Activated CD8-positive, alpha-beta memory T cell treated with anti-CD3 and anti-CD28 coated beads, Interleukin-2, amount 50 U/mL, for 1 hour (primary cell): ENCODE results near the gene SMCHD1.
"Not testable (repeated sequence)": the region's sequence is repeated elsewhere in the genome, so short reads cannot be mapped to it uniquely, and the experiment has no call there.

Experiments
- DNase-seq: peaks from one replicate; pipeline ENCODE4 v3.0.0-alpha.2; 2020; ENCODE audit errors: extremely low read depth

The SMCHD1 gene

GRCh38 chr18:2716394-2717326 is 61.1 kb downstream of the SMCHD1 start:
- DNase-seq, result no peak

DNA sequence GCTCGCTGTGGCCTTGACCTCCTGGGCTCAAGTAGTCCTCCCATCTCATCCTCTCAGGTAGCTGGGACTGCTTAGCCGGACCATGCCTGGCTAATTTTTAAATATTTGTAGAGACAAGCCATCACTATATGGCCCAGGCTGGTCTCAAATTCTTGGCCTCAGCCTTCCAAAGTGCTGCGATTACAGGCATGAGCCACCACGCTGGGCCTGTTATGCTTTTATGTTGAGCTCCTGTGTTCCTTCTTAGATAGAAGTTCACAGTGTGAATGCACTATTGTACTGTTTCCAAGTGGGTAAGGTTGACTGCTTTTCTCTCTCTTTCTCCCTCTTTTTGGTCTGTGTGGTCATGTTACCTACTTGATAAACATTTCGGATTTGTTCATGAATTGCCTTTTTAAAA is 61.9 kb downstream of the SMCHD1 start:
- no peak for DNase-seq

DNA sequence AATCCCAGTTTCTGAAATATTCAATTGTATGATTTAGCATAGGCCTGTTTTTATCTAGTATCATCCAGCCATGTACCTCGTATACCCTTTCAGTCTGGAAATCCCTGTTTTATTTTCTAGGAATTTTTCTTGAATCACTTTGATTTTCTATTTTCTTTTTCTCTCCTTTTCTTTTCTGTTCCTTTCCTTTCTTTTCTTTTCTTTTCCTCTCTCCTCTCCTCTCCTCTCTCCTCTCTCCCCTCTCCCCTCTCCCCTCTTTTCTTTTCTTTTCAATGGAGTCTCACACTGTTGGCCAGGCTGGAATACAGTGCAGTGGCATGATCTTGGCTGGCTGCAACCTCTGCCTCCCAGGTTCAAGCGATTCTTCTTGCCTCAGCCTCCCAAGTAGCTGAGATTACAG is 63.5 kb downstream of the SMCHD1 start:
- DNase-seq, result no peak

- no peak for DNase-seq
Observed at GRCh38 chr18:2723207-2723606, 67.7 kb downstream of the SMCHD1 start.

DNA sequence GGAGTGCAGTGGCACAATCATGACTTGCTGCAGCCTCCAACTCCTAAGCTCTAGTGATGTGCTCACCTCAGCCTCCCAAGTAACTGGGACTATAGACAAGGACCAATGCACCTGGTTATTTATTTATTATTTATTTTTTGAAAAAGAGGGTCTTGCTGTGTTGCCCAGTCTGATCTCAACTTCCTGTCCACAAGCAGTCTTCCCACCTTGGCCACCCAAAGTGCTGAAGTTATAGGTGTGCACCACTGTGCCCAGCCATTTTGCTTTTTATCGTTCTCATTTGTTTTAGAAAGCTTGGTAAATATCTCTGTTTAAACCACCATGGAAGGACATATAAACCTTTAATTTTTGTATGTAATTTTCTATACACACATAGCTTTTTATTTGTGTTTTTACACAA is 74.2 kb downstream of the SMCHD1 start:
- no peak for DNase-seq

DNA sequence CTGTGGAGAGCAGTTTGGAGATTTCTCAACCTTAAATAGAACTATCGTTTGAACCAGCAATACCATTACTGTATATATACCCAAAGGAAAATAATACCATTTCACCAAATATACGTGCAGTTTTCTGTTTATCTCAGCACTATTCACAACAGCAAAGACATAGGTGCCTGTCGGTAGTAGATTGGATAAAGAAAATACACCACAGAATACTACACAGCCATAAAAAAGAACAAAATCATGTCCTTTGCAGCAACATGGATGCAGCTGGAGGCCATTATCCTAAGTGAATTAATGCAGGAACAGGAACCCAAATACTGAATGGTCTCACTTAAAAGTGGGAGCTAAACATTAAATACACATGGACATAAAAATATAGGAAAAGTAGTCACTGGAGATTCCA is 81.3 kb downstream of the SMCHD1 start:
- DNase-seq, result no peak

DNA sequence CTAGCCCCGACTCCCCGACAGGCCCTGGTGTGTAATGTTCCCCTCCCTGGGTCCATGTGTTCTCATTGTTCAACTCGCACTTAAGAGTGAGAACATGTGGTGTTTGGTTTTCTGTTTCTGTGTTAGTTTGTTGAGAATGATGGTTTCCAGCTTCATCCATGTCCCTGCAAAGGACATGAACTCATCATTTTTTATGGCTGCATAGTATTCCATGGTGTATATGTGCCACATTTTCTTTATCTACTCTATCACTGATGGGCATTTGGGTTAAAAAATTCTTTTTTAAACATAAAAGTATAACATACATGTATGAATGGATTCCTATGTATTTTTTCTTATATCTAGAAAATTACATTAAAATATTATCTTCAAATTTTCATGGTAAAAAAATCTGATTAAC is 84.6 kb downstream of the SMCHD1 start:
- not testable (repeated sequence) for DNase-seq

DNA sequence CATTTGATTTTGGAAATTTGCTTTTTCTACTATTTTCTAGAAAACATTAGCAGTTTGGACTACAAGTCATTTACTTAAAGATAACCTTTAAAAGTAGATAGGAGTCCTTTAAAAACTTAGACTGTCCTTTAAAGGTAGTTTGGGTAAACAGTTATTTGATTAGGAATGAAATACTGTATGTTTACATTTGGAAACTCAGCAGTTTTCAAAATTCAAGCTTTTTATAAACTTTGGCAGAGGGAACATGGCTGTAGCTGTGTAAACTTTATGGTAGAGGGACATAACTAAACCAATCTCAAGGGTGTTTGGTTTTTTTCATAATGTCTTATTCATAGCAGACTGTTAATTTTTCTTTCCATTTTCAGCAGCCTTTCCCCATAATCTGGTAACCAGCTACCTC is 90.7 kb downstream of the SMCHD1 start:
- no peak for DNase-seq

DNA sequence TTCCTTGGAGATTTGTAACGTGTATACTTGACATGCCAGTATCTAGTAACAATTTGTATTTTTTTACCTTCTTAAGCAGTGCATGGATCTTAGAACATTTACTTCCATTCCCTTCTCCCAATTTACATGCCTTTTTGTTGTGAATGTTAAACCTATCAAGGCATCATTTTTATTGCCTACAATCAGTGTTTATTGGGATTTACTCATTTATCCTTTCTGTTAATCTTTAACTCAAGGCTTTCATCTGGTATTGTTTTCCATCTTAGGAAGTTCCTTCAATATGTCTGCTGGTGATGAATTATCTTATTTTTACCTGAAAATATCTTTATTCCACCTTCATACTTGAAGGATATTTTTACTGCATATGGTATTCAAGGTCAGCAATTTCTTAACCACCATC is 102.8 kb downstream of the SMCHD1 start:
- DNase-seq, result no peak

- DNase-seq, result no peak
Observed at GRCh38 chr18:2774669-2775068, 119.1 kb downstream of the SMCHD1 start.

DNA sequence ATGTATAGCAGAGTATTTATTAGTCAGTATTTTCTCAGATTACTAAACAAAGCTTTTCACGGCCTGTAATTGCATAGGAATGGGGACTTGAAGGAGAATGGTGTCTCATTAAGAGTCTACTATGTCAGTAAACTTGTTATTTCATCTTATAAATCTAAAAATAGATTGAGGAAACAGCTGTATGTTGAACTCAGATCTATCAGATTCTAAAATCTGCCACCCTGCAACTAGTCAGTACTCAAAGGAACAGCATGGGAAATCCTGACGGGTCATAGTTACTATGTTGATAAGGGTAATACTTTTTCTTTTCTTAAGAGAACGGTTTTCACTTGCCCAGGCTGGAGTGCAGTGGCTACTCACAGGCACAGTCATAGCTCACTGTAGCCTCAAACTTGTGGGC is 121.1 kb downstream of the SMCHD1 start:
- DNase-seq, result no peak

GRCh38 chr18:2777241-2777640 is 121.7 kb downstream of the SMCHD1 start:
- DNase-seq, result no peak

- no peak for DNase-seq
Observed at GRCh38 chr18:2780750-2781149, 125.2 kb downstream of the SMCHD1 start.

GRCh38 chr18:2787225-2787624 is 131.7 kb downstream of the SMCHD1 start:
- DNase-seq, result no peak

DNA sequence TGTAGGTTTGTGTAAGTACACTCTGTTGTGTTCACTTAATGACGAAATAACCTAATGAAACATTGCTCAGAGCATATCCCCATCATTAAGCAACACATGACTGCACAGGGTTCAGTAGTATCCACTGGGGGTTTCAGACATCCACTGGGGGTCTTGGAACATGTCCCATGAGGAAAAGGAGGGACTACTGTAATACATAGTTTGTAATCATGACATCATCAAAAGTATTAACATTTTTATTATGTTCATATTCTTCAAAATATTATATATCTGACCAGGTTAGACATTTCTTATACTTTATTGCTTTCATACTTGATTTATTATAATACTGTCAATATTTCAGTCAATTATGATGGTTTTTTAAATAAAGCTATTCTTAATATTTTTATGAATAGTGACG is 136.9 kb downstream of the SMCHD1 start:
- no peak for DNase-seq

DNA sequence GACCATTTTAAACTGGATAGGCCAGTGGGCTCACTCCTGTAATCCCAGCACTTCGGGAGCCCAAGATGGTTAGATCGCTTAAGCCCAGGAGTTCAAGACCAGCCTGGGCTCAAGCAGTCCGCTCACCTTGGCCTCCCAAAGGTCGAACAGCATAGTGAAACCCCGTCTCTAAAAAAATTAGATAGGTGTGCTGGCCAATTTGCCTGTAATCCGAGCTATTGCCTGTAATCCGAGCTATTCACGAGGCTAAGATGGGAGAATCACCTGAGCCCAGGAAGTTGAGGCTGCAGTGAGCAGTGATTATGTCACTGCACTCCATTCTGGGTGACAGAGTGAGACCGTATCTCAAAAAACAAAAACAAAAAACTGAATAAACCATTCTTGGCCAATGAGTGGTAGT is 138.6 kb downstream of the SMCHD1 start:
- no peak for DNase-seq

DNA sequence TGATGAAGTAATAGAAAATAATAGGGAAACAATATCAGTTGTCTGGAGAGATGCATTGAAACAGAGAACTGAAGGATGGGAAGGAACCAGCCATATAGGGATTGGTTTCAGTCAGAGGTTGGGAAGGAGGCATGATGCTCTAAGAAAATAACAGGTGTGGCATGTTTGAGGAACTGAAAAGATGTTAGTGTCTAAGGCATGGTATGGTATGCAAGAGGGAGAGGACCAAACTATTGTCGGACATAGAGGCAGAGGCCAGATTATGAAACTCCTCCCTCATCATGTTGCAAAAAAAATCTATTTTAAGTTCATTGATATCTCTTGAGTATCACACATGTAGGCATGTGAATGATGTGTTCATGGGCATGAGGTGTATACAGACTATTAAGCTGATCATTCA is 142.4 kb downstream of the SMCHD1 start:
- no peak for DNase-seq

- no peak for DNase-seq
Observed at GRCh38 chr18:2799369-2799768, 143.8 kb downstream of the SMCHD1 start.

DNA sequence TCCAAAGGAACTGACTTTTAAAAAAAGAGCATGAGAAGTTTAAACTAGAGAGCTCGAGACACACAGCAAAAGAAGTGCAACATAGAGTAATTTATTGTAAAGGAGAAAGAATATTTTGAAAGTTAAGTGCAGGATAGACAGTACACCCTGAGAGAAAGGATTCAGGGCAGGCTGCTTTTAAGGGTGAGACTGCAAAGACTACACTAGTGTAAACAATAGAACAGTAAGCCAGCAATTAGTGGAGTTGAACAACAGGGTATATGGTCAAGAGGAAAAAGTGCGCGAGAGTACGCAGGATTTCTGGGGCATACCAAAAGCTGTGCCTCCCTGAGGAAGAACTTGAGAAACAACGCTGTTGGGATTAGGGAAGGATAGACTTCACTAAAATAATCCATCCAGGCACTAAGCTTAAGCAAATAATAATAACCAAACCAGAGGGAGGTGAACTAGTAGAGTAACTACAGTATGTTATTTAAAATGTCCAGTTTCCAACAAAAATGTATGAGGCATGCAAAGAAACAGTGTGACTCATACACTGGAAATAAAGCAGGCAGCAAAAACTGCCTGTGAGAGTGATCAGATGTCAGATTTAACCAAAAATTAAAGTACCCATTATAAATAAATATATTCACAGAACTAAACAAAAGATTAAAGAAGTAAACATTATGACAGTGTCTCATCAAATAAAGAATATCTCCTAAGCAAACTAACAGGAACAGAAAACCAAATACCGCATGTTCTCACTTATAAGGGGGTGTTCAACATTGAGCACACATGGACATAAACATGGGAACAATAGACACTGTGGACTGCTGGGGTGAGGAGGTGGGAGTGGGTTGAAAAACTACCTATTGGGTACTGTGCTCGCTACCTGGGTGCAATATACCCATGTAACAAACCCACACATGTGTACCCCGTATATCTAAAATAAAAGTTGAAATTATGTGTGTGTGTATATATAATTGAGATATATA is 150.7 kb downstream of the SMCHD1 start:
- DNase-seq, result no peak

DNA sequence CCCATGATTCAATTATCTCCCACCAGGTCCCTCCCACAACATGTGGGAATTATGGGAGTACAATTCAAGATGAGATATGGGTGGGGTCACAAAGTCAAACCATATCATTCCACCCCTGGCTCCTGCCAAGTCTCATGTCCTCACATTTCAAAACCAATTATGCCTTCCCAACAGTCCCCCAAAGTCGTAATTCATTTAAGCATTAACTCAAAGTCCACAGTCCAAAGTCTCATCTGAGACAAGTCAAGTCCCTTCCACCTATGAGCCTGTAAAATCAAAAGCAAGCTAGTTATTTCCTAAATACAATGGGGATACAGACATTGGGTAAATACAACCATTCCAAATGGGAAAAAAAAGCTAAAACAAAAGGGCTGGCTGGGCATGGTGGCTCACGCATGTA is 153.1 kb downstream of the SMCHD1 start:
- DNase-seq, result not testable (repeated sequence)

DNA sequence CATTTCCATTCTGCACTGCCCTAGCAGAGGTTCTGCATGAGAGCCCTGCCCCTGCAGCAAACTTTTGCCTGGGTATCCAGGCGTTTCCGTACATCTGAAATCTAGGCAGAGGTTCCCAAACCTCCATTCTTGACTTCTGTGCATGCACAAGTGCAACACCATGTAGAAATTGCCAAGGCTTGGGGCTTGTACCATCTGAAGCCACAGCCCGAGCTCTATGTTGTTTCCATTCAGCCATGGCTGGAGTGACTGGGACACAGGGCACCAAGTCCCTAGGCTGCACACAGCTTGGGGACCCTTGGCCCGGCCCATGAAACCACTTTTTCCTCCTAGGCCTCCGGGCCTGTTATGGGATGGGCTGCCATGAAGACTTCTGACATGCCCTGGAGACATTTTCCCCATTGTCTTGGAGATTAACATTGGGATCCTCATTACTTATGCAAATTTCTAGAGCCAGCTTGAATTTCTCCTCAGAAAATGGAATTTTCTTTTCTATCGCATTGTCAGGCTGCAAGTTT is 154.2 kb downstream of the SMCHD1 start:
- DNase-seq, result not testable (repeated sequence)

- DNase-seq, result no peak
Observed at GRCh38 chr18:2811416-2811815, 155.9 kb downstream of the SMCHD1 start.
